Heart left ventricle (tissue), 13 donors: Measurements from ENCODE around the gene ENPP3.

Experiments used
- POLR2A ChIP-seq, 2 donors: fragments of 450-650 bp; IDR thresholded peaks; one replicate each; pipeline ENCODE4 v1.6.1; 2017; ENCODE audit warnings: antibody characterized with exemption in 2 of 2, mild to moderate bottlenecking in 2 of 2, moderate library complexity in 2 of 2
- TF ChIP-seq, protein P1 (sequence below), 12 donors: fragments of 200-600 bp; sonication (generic) in 4 of 12; IDR thresholded peaks; one replicate each; pipeline versions ENCODE4 v1.5.0 to v1.8.0; 2018 to 2022; ENCODE audit warnings: antibody characterized with exemption in 12 of 12, mild to moderate bottlenecking in 5 of 12
- donor health status: ischemic (EF 13 %, LVEDD 7.1; RV severe dilation, severe dysfunction).
- donor health status: DM: no; HTN: yes; CAD: no.
- donor health status: DM: no; HTN: no; CAD: no.
- donor health status: ischemic (EF 25% LVEDD 6.9; RV normal size, moderate dysfunction).
- donor health status: ischemic (EF 25% LVEDD 5.7; RV mildly dilated, moderate dysfunction).
- donor health status: ischemic (EF 35%, LVEDD 5.7; RV mildly dilated, moderate dysfunction).
- donor health status: nonischemic (EF 11% LVEDD 7.7; RV severe dilation, severe dysfunction).
- donor health status: DM: yes; HTN: yes; CAD: no.
- donor health status: PGD.
- donor health status: ischemic (EF 29% LVEDD 5.4; RV normal size, mild dysfunction).
- donor health status: nonischemic (EF 23%, LVEDD 6.1; RV moderate dilation, normal function).

- TF ChIP-seq, protein P1, sequence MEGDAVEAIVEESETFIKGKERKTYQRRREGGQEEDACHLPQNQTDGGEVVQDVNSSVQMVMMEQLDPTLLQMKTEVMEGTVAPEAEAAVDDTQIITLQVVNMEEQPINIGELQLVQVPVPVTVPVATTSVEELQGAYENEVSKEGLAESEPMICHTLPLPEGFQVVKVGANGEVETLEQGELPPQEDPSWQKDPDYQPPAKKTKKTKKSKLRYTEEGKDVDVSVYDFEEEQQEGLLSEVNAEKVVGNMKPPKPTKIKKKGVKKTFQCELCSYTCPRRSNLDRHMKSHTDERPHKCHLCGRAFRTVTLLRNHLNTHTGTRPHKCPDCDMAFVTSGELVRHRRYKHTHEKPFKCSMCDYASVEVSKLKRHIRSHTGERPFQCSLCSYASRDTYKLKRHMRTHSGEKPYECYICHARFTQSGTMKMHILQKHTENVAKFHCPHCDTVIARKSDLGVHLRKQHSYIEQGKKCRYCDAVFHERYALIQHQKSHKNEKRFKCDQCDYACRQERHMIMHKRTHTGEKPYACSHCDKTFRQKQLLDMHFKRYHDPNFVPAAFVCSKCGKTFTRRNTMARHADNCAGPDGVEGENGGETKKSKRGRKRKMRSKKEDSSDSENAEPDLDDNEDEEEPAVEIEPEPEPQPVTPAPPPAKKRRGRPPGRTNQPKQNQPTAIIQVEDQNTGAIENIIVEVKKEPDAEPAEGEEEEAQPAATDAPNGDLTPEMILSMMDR (IDR thresholded peaks at IDR 0.05), result no peak
- TF ChIP-seq POLR2A (IDR thresholded peaks at IDR 0.05), result no peak
Measured at GRCh38 chr6:131765081-131765803, 128.1 kb downstream of the ENPP3 start.
